K562 (cell line): ENCODE data around the gene ADGRL3. TPM values are rescaled to one million over a fixed set of nuclear protein-coding genes. Genes with fewer than 3 reads are reported as not detected.

ENCODE experiments used
- ATAC-seq: fragments of 200-7000 bp; cut with Tn5 transposase; 3 replicates; pipeline ENCODE4 v1.9.1; 2020; ENCODE audit warnings: moderate library complexity
- BruUV-seq: library from RNA; stranded (reverse); fragments of 400-500 nt; replicated peaks from 2 replicates; lab custom pipeline; 2021; lab: Mats Ljungman, UMichigan
- CTCF ChIA-PET: fragments of 300-600 bp; formaldehyde crosslinking; extraction: SDS; loops from one replicate; lab custom pipeline; 2021; ENCODE audit warnings: low intra/inter-chr PET ratio; lab: Yijun Ruan, JAX
- POLR2A ChIA-PET: fragments of 300-600, 350-650 bp; sonication (Branson Sonifier 250); formaldehyde crosslinking; extraction: SDS; loops from one replicate; lab custom pipeline; 2021; ENCODE audit warnings: antibody characterized with exemption, inconsistent platforms; lab: Yijun Ruan, JAX
- DNase-seq, 4 experiments: peaks; one replicate each; pipeline versions ENCODE4 v3.0.0 to v3.0.0-alpha.2; 2011 to 2018; ENCODE audit warnings: low spot score in 3 of 4, mixed read lengths in 3 of 4; ENCODE audit errors: extremely low read depth in 1 of 4
- FAIRE-seq: peaks from 2 replicates; lab custom pipeline; 2011; peaks lifted over from hg19 to GRCh38; lab: Jason Lieb, UNC
- H2AFZ ChIP-seq: 2 replicates; pipeline ENCODE4 v1.6.0; 2011; ENCODE audit warnings: low read depth, low read length, control low read depth, inconsistent platforms
- H3K27ac ChIP-seq: fragments of 200-600 bp; 3 replicates; pipeline ENCODE4 v1.8.0; 2011; ENCODE audit warnings: low read depth, mild to moderate bottlenecking, control low read depth, inconsistent platforms, low read length, moderate library complexity, mixed read lengths; ENCODE audit errors: extremely low read depth
- H3K27me3 ChIP-seq, 2 experiments: fragments of 300-600 bp in 1 of 2; 2 replicates in 1 of 2; 3 replicates in 1 of 2; pipeline versions ENCODE4 v1.6.0 to v1.8.0; 2011; ENCODE audit warnings: inconsistent platforms in 2 of 2, low read length in 2 of 2, mild to moderate bottlenecking in 1 of 2, mixed read lengths in 1 of 2, moderate library complexity in 1 of 2; ENCODE audit not compliant: control insufficient read depth in 2 of 2, insufficient read depth in 2 of 2
- H3K36me3 ChIP-seq: fragments of 300-600 bp; 3 replicates; pipeline ENCODE4 v1.8.0; 2011; ENCODE audit warnings: mild to moderate bottlenecking, low read length, inconsistent platforms; ENCODE audit not compliant: control insufficient read depth, insufficient read depth
- H3K4me1 ChIP-seq, 2 experiments: fragments of 200-600 bp in 1 of 2; replicated peaks in 1 of 2; 2 replicates in 1 of 2; 3 replicates in 1 of 2; pipeline versions ENCODE4 v1.5.1 to v1.8.0; 2011; ENCODE audit warnings: inconsistent platforms in 2 of 2, low read length in 2 of 2, mild to moderate bottlenecking in 1 of 2, mixed read lengths in 1 of 2, moderate library complexity in 1 of 2; ENCODE audit not compliant: control insufficient read depth in 2 of 2, insufficient read depth in 2 of 2
- H3K4me2 ChIP-seq: 2 replicates; pipeline ENCODE4 v1.6.1; 2011; ENCODE audit warnings: low read length, control low read depth, inconsistent platforms, mixed read lengths; ENCODE audit not compliant: insufficient read depth
- H3K4me3 ChIP-seq: fragments of 200-600 bp; sonication (generic), shearing (Covaris generic); 2 replicates; pipeline ENCODE4 v1.5.1; 2016; ENCODE audit warnings: control low read depth, inconsistent platforms
- H3K79me2 ChIP-seq: fragments of 200-600 bp; 3 replicates; pipeline ENCODE4 v1.8.0; 2011; ENCODE audit warnings: low read length, inconsistent platforms; ENCODE audit not compliant: control insufficient read depth, insufficient read depth
- H3K9ac ChIP-seq, 2 experiments: 2 replicates each; pipeline versions ENCODE4 v1.6.0 to v1.6.1; 2011; ENCODE audit warnings: low read depth in 2 of 2, low read length in 2 of 2, control low read depth in 1 of 2, inconsistent platforms in 1 of 2, mild to moderate bottlenecking in 1 of 2, mixed read lengths in 1 of 2; ENCODE audit not compliant: insufficient read depth in 1 of 2
- H3K9me1 ChIP-seq: one replicate; pipeline ENCODE4 v1.6.0; 2011; ENCODE audit warnings: inconsistent platforms, mild to moderate bottlenecking, low read length, moderate library complexity; ENCODE audit not compliant: control insufficient read depth, insufficient read depth
- H3K9me3 ChIP-seq: replicated peaks from 2 replicates; pipeline ENCODE4 v1.5.1; 2011; ENCODE audit warnings: low read depth, low read length, inconsistent platforms; ENCODE audit not compliant: control insufficient read depth, insufficient read depth
- H4K20me1 ChIP-seq: replicated peaks from 2 replicates; pipeline ENCODE4 v1.6.1; 2011; ENCODE audit warnings: low read length, inconsistent platforms, mixed read lengths; ENCODE audit not compliant: control insufficient read depth, insufficient read depth
- BRD4 ChIP-seq: fragments of 200-600 bp; sonication (generic); IDR thresholded peaks from 2 replicates; pipeline ENCODE4 v1.6.1; 2017; ENCODE audit warnings: inconsistent platforms
- C11orf30 ChIP-seq: fragments of 450-650 bp; IDR thresholded peaks from 2 replicates; pipeline ENCODE4 v1.6.1; 2016; ENCODE audit warnings: low read depth, mild to moderate bottlenecking
- E2F5 ChIP-seq: sonication (generic); formaldehyde crosslinking; IDR thresholded peaks from 2 replicates; pipeline ENCODE4 v1.8.0; 2022; ENCODE audit warnings: mild to moderate bottlenecking, missing genetic modification reagents
- ETV6 ChIP-seq, 3 experiments: fragments of 150-350 bp in 1 of 3; sonication (generic) in 1 of 3; formaldehyde crosslinking in 1 of 3; IDR thresholded peaks; 2 replicates each; pipeline versions ENCODE4 v1.6.1 to v1.8.0; 2014 to 2022; ENCODE audit warnings: borderline replicate concordance in 2 of 3, low read depth in 2 of 3, antibody characterized with exemption in 1 of 3, low read length in 1 of 3, mild to moderate bottlenecking in 1 of 3, missing genetic modification reagents in 1 of 3
- FUS ChIP-seq: fragments of 200-400 bp; formaldehyde crosslinking; optimal IDR thresholded peaks from 2 replicates; pipeline ENCODE3; 2017; ENCODE audit warnings: low read depth, low read length
- HMG20B ChIP-seq: fragments of 250-450 bp; sonication (Bioruptor Pico); IDR thresholded peaks from 2 replicates; pipeline ENCODE4 v1.5.0; 2021; ENCODE audit warnings: mild to moderate bottlenecking
- KDM2B ChIP-seq: fragments of 250-450 bp; sonication (Bioruptor Pico); IDR thresholded peaks from 2 replicates; pipeline ENCODE4 v1.8.0; 2021; ENCODE audit warnings: mild to moderate bottlenecking, moderate library complexity
- MAFF ChIP-seq: IDR thresholded peaks from 2 replicates; pipeline ENCODE4 v1.6.1; 2012; ENCODE audit warnings: low read length, improper control_type of control experiment
- MAFG ChIP-seq: fragments of 450-650 bp; conservative IDR thresholded peaks from 2 replicates; pipeline ENCODE4 v1.6.1; 2016; ENCODE audit warnings: missing genetic modification characterization, missing compliant biosample characterization
- MAFK ChIP-seq: IDR thresholded peaks from 2 replicates; pipeline ENCODE4 v1.6.1; 2011; ENCODE audit warnings: low read length, improper control_type of control experiment
- MCM7 ChIP-seq, 2 experiments: fragments of 450-650 bp; IDR thresholded peaks; 2 replicates each; pipeline ENCODE4 v1.6.1; 2016 to 2018
- MTA2 ChIP-seq: fragments of 450-650 bp; IDR thresholded peaks from 2 replicates; pipeline ENCODE4 v1.6.1; 2016; ENCODE audit warnings: low read depth
- NFXL1 ChIP-seq: fragments of 450-650 bp; formaldehyde crosslinking; IDR thresholded peaks from 2 replicates; pipeline ENCODE4 v1.4.0; 2021; ENCODE audit warnings: mild to moderate bottlenecking
- POLR2A ChIP-seq: fragments of 450-650 bp; conservative IDR thresholded peaks from 2 replicates; pipeline ENCODE4 v1.6.1; 2016
- RFX7 ChIP-seq: fragments of 250-450 bp; sonication (Bioruptor Pico); IDR thresholded peaks from 2 replicates; pipeline ENCODE4 v1.5.1; 2021; ENCODE audit warnings: mild to moderate bottlenecking
- RNF2 ChIP-seq: sonication (generic); IDR thresholded peaks from 2 replicates; pipeline ENCODE4 v1.6.1; 2016
- SMARCB1 ChIP-seq: IDR thresholded peaks from 2 replicates; pipeline ENCODE4 v1.6.1; 2011; ENCODE audit warnings: improper control_type of control experiment, low read depth; ENCODE audit not compliant: insufficient read length
- SPI1 ChIP-seq: IDR thresholded peaks from 2 replicates; pipeline ENCODE4 v1.6.1; 2011; ENCODE audit warnings: low read depth, low read length, control low read depth, borderline replicate concordance
- SREBF2 ChIP-seq: sonication (generic); formaldehyde crosslinking; IDR thresholded peaks from 2 replicates; pipeline ENCODE4 v1.4.0; 2020; ENCODE audit warnings: mild to moderate bottlenecking, missing genetic modification reagents
- TAF9B ChIP-seq: fragments of 450-650 bp; IDR thresholded peaks from 2 replicates; pipeline ENCODE4 v1.6.1; 2018; ENCODE audit warnings: mild to moderate bottlenecking; ENCODE audit not compliant: partially characterized antibody
- USF2 ChIP-seq: sonication (generic); formaldehyde crosslinking; IDR thresholded peaks from 2 replicates; pipeline ENCODE4 v1.5.0; 2020; ENCODE audit warnings: missing genetic modification reagents
- ZBTB33 ChIP-seq: sonication (generic); formaldehyde crosslinking; IDR thresholded peaks from 2 replicates; pipeline ENCODE4 v1.8.1; 2023; ENCODE audit warnings: mild to moderate bottlenecking, missing genetic modification reagents
- ZNF316 ChIP-seq: fragments of 450-650 bp; IDR thresholded peaks from 2 replicates; pipeline ENCODE4 v1.6.1; 2016
- ZNF76 ChIP-seq: fragments of 250-450 bp; sonication (Bioruptor Pico); IDR thresholded peaks from 2 replicates; pipeline ENCODE4 v1.4.0; 2020; ENCODE audit warnings: mild to moderate bottlenecking, moderate library complexity, borderline replicate concordance
- in situ Hi-C: fragments of 300-500 bp; cut with MboI; formaldehyde crosslinking; loops from 4 replicates; pipeline ENCODE4 v1.15.0; 2018; ENCODE audit warnings: inconsistent platforms, mixed read lengths
- intact Hi-C: fragments of 100-400 bp; cut with micrococcal nuclease; formaldehyde crosslinking; loops from 2 replicates; pipeline ENCODE4 v1.14.2; 2022
- polyA plus RNA-seq, 8 experiments: library from polyadenylated mRNA; depleted of rRNA in 4 of 8; stranded (reverse) in 5 of 8; unstranded in 3 of 8; fragments of >200 nt; fragmentation: Nextera tagmentation in 2 of 8; fragmentation: Illumina TruSeq in 1 of 8; extraction: Ambion mirVana in 2 of 8; extraction: Trizol in 1 of 8; gene quantifications; 2 replicates each; pipeline versions ENCODE4 v1.2.1 to v1.2.3, GENCODE V29; 2011 to 2014; ENCODE audit warnings: inconsistent platforms in 1 of 8, missing spikeins in 1 of 8
- total RNA-seq, 7 experiments: library from RNA; depleted of rRNA in 6 of 7; stranded (reverse); fragments of >200 nt in 6 of 7; fragmentation: Illumina TruSeq in 2 of 7; extraction: Trizol in 2 of 7; gene quantifications; 2 replicates each; pipeline versions ENCODE4 v1.2.1 to v1.2.3, GENCODE V29; 2011 to 2021; ENCODE audit warnings: low replicate concordance in 1 of 7

The ADGRL3 gene
- total and polyA plus RNA-seq, 9 of the 15 experiments (the other 6 are each of a cell fraction or from before 2014, with no cell fraction given), result 0.03 to 0.14 (median 0.04) TPM; not detected in 2

- Histone ChIP-seq H2AFZ (no peak overlapping the region), H4K20me1 (no peaks in the 10 kb centered on the region), H3K27ac (no peak overlapping the region), H3K9me1 (no peaks in the 10 kb centered on the region), H3K4me1 (no peaks in the 10 kb centered on the region), H3K4me3 (no peak overlapping the region), H3K9me3 (no peaks in the 10 kb centered on the region), H3K36me3 (no peaks in the 10 kb centered on the region), H3K27me3 (no peaks in the 10 kb centered on the region), H3K79me2 (no peaks in the 10 kb centered on the region), H3K4me2 (no peak overlapping the region), H3K9ac (no peak overlapping the region)
- in situ Hi-C loops (no loop called here), intact Hi-C loops (no loop called here)
- ATAC-seq, result no peak
- BruUV-seq, result no TSS peak
- no peak for FAIRE-seq
- no peak for DNase-seq
- CTCF ChIA-PET, result no interaction called here
- POLR2A ChIA-PET, result no interaction called here
- TF ChIP-seq E2F5 (CRISPR knock-in tag), result no peak
- no peak for TF ChIP-seq ZNF76 (CRISPR knock-in tag)
- no peak for TF ChIP-seq BRD4
- no peak for TF ChIP-seq MTA2
- peak; percentile 40; the same call in 1 of the 2 replicates for TF ChIP-seq C11orf30
- TF ChIP-seq NFXL1 (CRISPR knock-in tag), result no peak
- no peak for TF ChIP-seq ETV6 (IDR thresholded peaks at IDR 0.05; ENCODE audit: borderline replicate concordance in 1 of 2, low read depth in 2 of 2, low read length in 1 of 2)
- no peak for TF ChIP-seq ETV6 (CRISPR knock-in tag; IDR thresholded peaks at IDR 0.05; ENCODE audit: borderline replicate concordance)
- peak; percentile 70 for TF ChIP-seq ZNF316
- no peak for TF ChIP-seq RFX7 (CRISPR knock-in tag)
- TF ChIP-seq FUS, result no peak
- no peak for TF ChIP-seq RNF2
- no peak for TF ChIP-seq KDM2B (CRISPR knock-in tag)
- peak; percentile 70 for TF ChIP-seq MAFK
- no peak for TF ChIP-seq MCM7 (IDR thresholded peaks at IDR 0.05)
- no peak for TF ChIP-seq TAF9B
- no peak for TF ChIP-seq SPI1
- TF ChIP-seq POLR2A, result no peak
- no peak for TF ChIP-seq SREBF2
- 0 out of 2 replicates have a peak, but pooled peaks have one; percentile 45 for TF ChIP-seq MAFG (tag)
- TF ChIP-seq HMG20B (CRISPR knock-in tag), result no peak
- no peak for TF ChIP-seq ZBTB33 (CRISPR knock-in tag)
- peak; percentile 66 for TF ChIP-seq MAFF
- TF ChIP-seq SMARCB1, result no peak
- no peak for TF ChIP-seq USF2
These were observed 360.9 kb downstream of the ADGRL3 start for GRCh38 chr4:61561028-61561427.
